Natural killer cell (primary cell): ENCODE results near the gene PDE2A. TPM values are rescaled to one million over a fixed set of nuclear protein-coding genes. Genes with fewer than 3 reads are reported as not detected.

ENCODE experiments used
- ATAC-seq, 3 donors: fragments of 150-1000 bp in 2 of 3; fragments of 200-7000 bp in 1 of 3; cut with Tn5 transposase; 1 replicate in 1 of 3; 2 replicates in 2 of 3; pipeline ENCODE4 v1.10.0; 2021; ENCODE audit warnings: mild to moderate bottlenecking in 2 of 3, moderate library complexity in 2 of 3
- DNase-seq, 2 donors: peaks; one replicate each; pipeline versions ENCODE4 v3.0.0 to v3.0.0-alpha.2; 2013 to 2021; ENCODE audit warnings: mixed read lengths in 1 of 2
- H3K27ac ChIP-seq: one replicate; pipeline ENCODE4 v1.5.1; 2013; ENCODE audit warnings: mild to moderate bottlenecking, low read length
- H3K27me3 ChIP-seq: one replicate; pipeline ENCODE4 v1.6.1; 2013; ENCODE audit warnings: low read length; ENCODE audit not compliant: control insufficient read depth, insufficient read depth
- H3K36me3 ChIP-seq: one replicate; pipeline ENCODE4 v1.6.1; 2013; ENCODE audit warnings: low read length; ENCODE audit not compliant: control insufficient read depth, insufficient read depth
- H3K4me1 ChIP-seq: one replicate; pipeline ENCODE4 v1.6.1; 2013; ENCODE audit warnings: low read length; ENCODE audit not compliant: control insufficient read depth, insufficient read depth
- H3K4me3 ChIP-seq: one replicate; pipeline ENCODE4 v1.5.1; 2013; ENCODE audit warnings: low read length
- H3K9me3 ChIP-seq: one replicate; pipeline ENCODE4 v1.6.1; 2013; ENCODE audit warnings: low read length; ENCODE audit not compliant: control insufficient read depth, insufficient read depth
- H3K27ac Mint-ChIP-seq, 2 donors: one replicate each; pipeline ENCODE4 v1.8.0; 2022; ENCODE audit warnings: mild to moderate bottlenecking in 2 of 2, mixed read lengths in 2 of 2, moderate library complexity in 1 of 2
- H3K27me3 Mint-ChIP-seq, 2 donors: one replicate each; pipeline ENCODE4 v1.8.0; 2022; ENCODE audit warnings: low read depth in 2 of 2, mixed read lengths in 2 of 2
- H3K36me3 Mint-ChIP-seq: one replicate; pipeline ENCODE4 v1.8.0; 2022; ENCODE audit warnings: mixed read lengths
- H3K4me1 Mint-ChIP-seq, 2 donors: one replicate each; pipeline ENCODE4 v1.8.0; 2022; ENCODE audit warnings: mixed read lengths in 2 of 2
- H3K4me3 Mint-ChIP-seq: one replicate; pipeline ENCODE4 v1.8.0; 2022; ENCODE audit warnings: mild to moderate bottlenecking, moderate library complexity, mixed read lengths
- H3K9me3 Mint-ChIP-seq, 2 donors: one replicate each; pipeline ENCODE4 v1.8.0; 2022; ENCODE audit warnings: mixed read lengths in 2 of 2
- CTCF ChIP-seq: fragments of 200-600 bp; IDR thresholded peaks from one replicate; pipeline ENCODE4 v1.8.0; 2022; ENCODE audit warnings: antibody characterized with exemption
- WGBS: methylation state at CpG from one replicate; pipeline ENCODE4 v1.1.7; 2013; ENCODE audit warnings: missing lambda C conversion rate; ENCODE audit not compliant: insufficient coverage; 5-methylcytosine and 5-hydroxymethylcytosine counted together
- intact Hi-C: fragments of 100-400 bp; cut with micrococcal nuclease; formaldehyde crosslinking; loops from one replicate; pipeline ENCODE4 v1.14.2; 2022
- total RNA-seq, 4 donors: library from RNA; stranded (reverse); fragments of 120-200 nt in 1 of 4; gene quantifications; one replicate each; pipeline versions ENCODE4 v1.2.3 to v1.2.4, GENCODE V29; 2013 to 2022

Gene PDE2A
- total RNA-seq, 3 donors from 2014 or later (not counting 1 experiment from before 2014, with no cell fraction given) = 8.7 to 11.9 (median 9.0) TPM

GRCh38 chr11:72675221-72675620 lies 999 bp upstream of the PDE2A start:
- Histone ChIP-seq H3K4me1 (peaks cover 12% of the 10 kb centered on the region), H3K27ac (no peak overlapping the region), H3K27me3 (peaks cover 42% of the 10 kb centered on the region), H3K4me3 (no peak overlapping the region), H3K9me3 (no peaks in the 10 kb centered on the region), H3K36me3 (no peaks in the 10 kb centered on the region)
- H3K4me3 Mint-ChIP-seq = no peak overlapping the region
- DNase-seq = no peak
- no peaks in the 10 kb centered on the region for H3K9me3 Mint-ChIP-seq
- no peak for TF ChIP-seq CTCF
- peaks cover 7 to 37% of the 10 kb centered on the region in 2 donors for H3K4me1 Mint-ChIP-seq
- intact Hi-C loops = no loop called here
- no peaks in the 10 kb centered on the region for H3K36me3 Mint-ChIP-seq
- H3K27me3 Mint-ChIP-seq = peaks cover 36 to 48% of the 10 kb centered on the region in 2 donors
- WGBS = 27% methylated on average over 2 of the region's 2 CpGs
- H3K27ac Mint-ChIP-seq = no peak overlapping the region
- no peak for ATAC-seq

- Mint-ChIP-seq H3K27ac (no peak overlapping the region), H3K4me1 (peaks cover 5 to 36% of the 10 kb centered on the region in 2 donors), H3K4me3 (no peak overlapping the region), H3K27me3 (peaks cover 36 to 51% of the 10 kb centered on the region in 2 donors), H3K9me3 (no peaks in the 10 kb centered on the region), H3K36me3 (no peaks in the 10 kb centered on the region)
- DNase-seq (no peak), ATAC-seq (no peak)
- Histone ChIP-seq H3K36me3 (no peaks in the 10 kb centered on the region), H3K4me3 (no peak overlapping the region), H3K9me3 (no peaks in the 10 kb centered on the region), H3K4me1 (peaks cover 18% of the 10 kb centered on the region), H3K27me3 (peaks cover 46% of the 10 kb centered on the region), H3K27ac (no peak overlapping the region)
- 32% methylated on average over 12 of the region's 12 CpGs for WGBS
- TF ChIP-seq CTCF = no peak
- intact Hi-C loops = no loop called here
These were observed 809 bp downstream of the PDE2A start for GRCh38 chr11:72673284-72673942.

GRCh38 chr11:72672597-72673238 lies 1.5 kb downstream of the PDE2A start:
- no peaks in the 10 kb centered on the region for H3K36me3 Mint-ChIP-seq
- 41% methylated on average over 4 of the region's 4 CpGs for WGBS
- H3K4me3 ChIP-seq = no peak overlapping the region
- no peak for TF ChIP-seq CTCF
- no peak for ATAC-seq
- peaks cover 36 to 51% of the 10 kb centered on the region in 2 donors for H3K27me3 Mint-ChIP-seq
- H3K27ac ChIP-seq = no peak overlapping the region
- no peak overlapping the region for H3K27ac Mint-ChIP-seq
- intact Hi-C loops = no loop called here
- peaks cover 0 to under 1% of the 10 kb centered on the region in 2 donors for H3K9me3 Mint-ChIP-seq
- no peak for DNase-seq
- peaks cover 19% of the 10 kb centered on the region for H3K4me1 ChIP-seq
- H3K27me3 ChIP-seq = peaks cover 50% of the 10 kb centered on the region
- peaks cover 5 to 31% of the 10 kb centered on the region in 2 donors for H3K4me1 Mint-ChIP-seq
- H3K9me3 ChIP-seq = peaks cover 4% of the 10 kb centered on the region
- no peak overlapping the region for H3K4me3 Mint-ChIP-seq
- no peaks in the 10 kb centered on the region for H3K36me3 ChIP-seq
